Measurements from ENCODE around the gene F12. TPM values are rescaled to one million over a fixed set of nuclear protein-coding genes. Genes with fewer than 3 reads are reported as not detected.

F12 gene
- total RNA-seq, 1 experiment from 2014 or later, result 10.0 TPM

GRCh38 chr5:177427211-177427822 lies 18.0 kb upstream of the F12 start:
- Mint-ChIP-seq H3K27ac (0 out of 2 replicates have a peak overlapping the region, but pooled peaks have one; percentile 36), H3K36me3 (no peaks in the 10 kb centered on the region; the same call in 1 of the 2 replicates), H3K4me3 (peak overlapping the region; percentile 83), H3K27me3 (ENCODE audit: low read depth) (peaks cover 5% of the 10 kb centered on the region), H3K9me3 (no peaks in the 10 kb centered on the region), H3K4me1 (peaks cover 18% of the 10 kb centered on the region)
- ChIA-PET POLR2A (interaction anchor here (0.5 to 2.2 kb wide), 13 partner anchors 11 to 129 kb away, joined by 3 to 19 read pairs (median 4); partner anchors contain the start of gene PRR7), CTCF (interaction anchor here (1.4 to 9.4 kb wide), 13 partner anchors 10 to 118 kb away, joined by 4 to 95 read pairs (median 8); partner anchors contain the start of gene PFN3)
- TF ChIP-seq USF1 (CRISPR knock-in tag; IDR thresholded peaks at IDR 0.05) (0 out of 2 replicates have a peak, but pooled peaks have one; percentile 12), RELA (CRISPR knock-in tag; IDR thresholded peaks at IDR 0.05; ENCODE audit: borderline replicate concordance) (0 out of 2 replicates have a peak, but pooled peaks have one; percentile 21), AFF4 (CRISPR knock-in tag; IDR thresholded peaks at IDR 0.05; ENCODE audit: borderline replicate concordance) (no peak), ZNF121 (CRISPR knock-in tag; IDR thresholded peaks at IDR 0.05) (no peak), TEAD4 (CRISPR knock-in tag; IDR thresholded peaks at IDR 0.05) (no peak), HMGXB4 (CRISPR knock-in tag; IDR thresholded peaks at IDR 0.05) (peak; percentile 49; the same call in 1 of the 2 replicates), USF2 (CRISPR knock-in tag; IDR thresholded peaks at IDR 0.05) (no peak), ZNF671 (CRISPR knock-in tag; IDR thresholded peaks at IDR 0.05) (0 out of 2 replicates have a peak, but pooled peaks have one; percentile 41), NFE2L1 (CRISPR knock-in tag; IDR thresholded peaks at IDR 0.05) (no peak), ZNF512 (CRISPR knock-in tag; IDR thresholded peaks at IDR 0.05; ENCODE audit: borderline replicate concordance) (no peak)
- DNase-seq (ENCODE audit: low spot score) (no peak), ATAC-seq (no peak)

GRCh38 chr5:177426566-177427210 lies 17.3 kb upstream of the F12 start, which contains the start of gene GRK6:
Gene GRK6, plus strand, starts transcription at chr5:177426676. Its CDS starts 170 bp downstream, at chr5:177426846.
- no peaks in the 10 kb centered on the region for H3K9me3 Mint-ChIP-seq
- peaks cover 18% of the 10 kb centered on the region for H3K4me1 Mint-ChIP-seq
- H3K27ac Mint-ChIP-seq, result peak within 1 kb of the TSS; percentile 98
- H3K27me3 Mint-ChIP-seq (ENCODE audit: low read depth), result peaks cover 5% of the 10 kb centered on the region
- peak within 1 kb of the TSS; percentile 84 for H3K4me3 Mint-ChIP-seq
- POLR2A ChIA-PET, result interaction anchor here (0.5 to 2.2 kb wide), 19 partner anchors 11 to 129 kb away, joined by 3 to 19 read pairs (median 4); partner anchors contain the start of genes MXD3, PDLIM7, PRR7 and RGS14
- CTCF ChIA-PET, result interaction anchor here (0.6 to 9.4 kb wide), 26 partner anchors 10 to 754 kb away, joined by 3 to 95 read pairs (median 6); partner anchors contain the start of gene PFN3
- ATAC-seq (no peak), DNase-seq (ENCODE audit: low spot score) (peak; percentile 44)
- no peaks in the 10 kb centered on the region; the same call in 1 of the 2 replicates for H3K36me3 Mint-ChIP-seq
- TF ChIP-seq FOXP4 (CRISPR knock-in tag; IDR thresholded peaks at IDR 0.05) (no peak), PRRX2 (CRISPR knock-in tag; IDR thresholded peaks at IDR 0.05) (no peak), PRDM15 (CRISPR knock-in tag; IDR thresholded peaks at IDR 0.05) (no peak), NR3C1 (CRISPR knock-in tag; conservative IDR thresholded peaks at IDR 0.05; ENCODE audit: low read depth) (no peak)

Measured in WTC11 (cell line).